ENCODE measurements around the gene GPR108.

Gene GPR108

DNA sequence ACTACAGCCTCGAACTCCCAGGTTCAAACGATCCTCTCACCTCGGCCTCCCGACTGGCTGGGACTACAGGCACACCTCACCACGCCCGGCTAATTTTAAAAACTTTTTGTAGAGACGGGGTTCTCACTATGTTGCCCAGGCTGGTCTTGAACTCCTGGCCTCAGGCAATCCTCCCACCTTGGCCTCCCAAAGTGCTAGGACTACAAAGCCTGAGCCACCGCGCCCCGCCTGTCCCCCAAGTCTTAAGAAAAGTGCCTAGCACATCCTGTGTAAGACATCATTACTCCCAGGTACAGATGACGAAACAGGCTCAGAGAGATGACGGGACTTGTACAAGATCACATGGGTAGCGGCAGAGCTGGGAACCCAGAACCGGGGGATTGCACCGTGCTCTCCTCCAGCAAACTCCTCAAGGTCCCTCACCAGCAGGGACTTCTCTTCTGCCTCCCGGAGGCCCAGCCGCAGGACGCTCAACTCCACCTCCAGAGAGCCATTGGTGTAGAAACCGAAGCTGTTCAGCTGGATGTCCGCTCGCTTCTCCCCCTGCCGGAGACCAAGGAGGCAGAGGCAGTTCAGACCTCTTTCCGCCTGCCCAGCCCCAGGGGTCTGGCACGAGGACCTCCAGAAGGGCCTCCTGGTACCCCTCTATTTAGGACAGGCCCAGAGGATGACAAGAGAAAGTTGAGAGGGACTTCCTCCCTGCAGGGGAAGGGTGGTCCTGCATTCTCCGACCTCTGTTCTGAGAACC lies 1.0 kb downstream of the GPR108 start:
- peak; percentile 42 for DNase-seq

GRCh38 chr19:6735181-6735911 lies 2.0 kb downstream of the GPR108 start:
- no peak for DNase-seq

GRCh38 chr19:6734096-6734696 lies 3.2 kb downstream of the GPR108 start:
- DNase-seq = no peak

- no peak for DNase-seq
These were observed 3.9 kb downstream of the GPR108 start for GRCh38 chr19:6733338-6734095.

GRCh38 chr19:6732803-6733337 lies 4.5 kb downstream of the GPR108 start:
- DNase-seq = no peak

GRCh38 chr19:6731822-6732221 lies 5.6 kb downstream of the GPR108 start:
- DNase-seq = no peak

DNA sequence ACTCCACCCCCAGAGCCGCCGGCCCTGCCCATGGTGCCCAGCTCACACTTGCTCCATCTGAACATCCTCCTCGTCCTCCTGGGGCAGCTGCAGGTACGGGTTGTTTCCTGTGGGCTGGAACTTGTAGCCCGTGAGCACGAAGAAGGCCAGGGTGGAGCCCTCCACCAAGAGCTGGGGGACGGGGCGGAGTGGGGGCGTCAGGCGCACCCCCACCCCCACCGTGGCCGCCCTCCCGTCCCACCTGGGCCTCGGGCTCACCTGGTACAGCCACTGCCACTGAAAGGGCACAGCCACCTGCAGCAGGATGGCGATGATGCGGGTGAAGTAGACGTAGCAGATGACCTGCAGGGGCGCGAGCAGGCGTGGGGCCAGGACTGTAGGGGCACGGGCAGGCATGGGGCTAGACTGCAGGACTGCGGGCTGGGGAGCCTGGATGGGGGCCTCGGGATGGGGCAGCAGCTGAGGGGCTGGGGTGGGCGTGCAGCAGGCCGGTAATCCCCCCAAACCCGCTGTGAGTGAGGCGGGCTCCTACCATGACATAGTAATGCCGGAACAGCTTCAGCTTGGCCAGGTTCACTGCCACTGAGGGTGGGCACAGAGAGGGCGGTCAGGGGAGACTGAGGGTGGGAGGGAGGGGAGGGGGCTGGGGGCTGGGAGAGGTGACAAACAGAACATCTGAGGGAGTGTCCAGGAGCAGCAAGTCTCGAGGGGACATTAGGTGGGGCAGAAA lies 6.3 kb downstream of the GPR108 start:
- DNase-seq = no peak

- no peak for DNase-seq
These were observed 7.1 kb downstream of the GPR108 start for GRCh38 chr19:6730153-6730804.

GRCh38 chr19:6729573-6730152 lies 7.7 kb downstream of the GPR108 start:
- DNase-seq = no peak

- DNase-seq = no peak
These were observed 9.0 kb downstream of the GPR108 start for GRCh38 chr19:6728346-6728745.

DNA sequence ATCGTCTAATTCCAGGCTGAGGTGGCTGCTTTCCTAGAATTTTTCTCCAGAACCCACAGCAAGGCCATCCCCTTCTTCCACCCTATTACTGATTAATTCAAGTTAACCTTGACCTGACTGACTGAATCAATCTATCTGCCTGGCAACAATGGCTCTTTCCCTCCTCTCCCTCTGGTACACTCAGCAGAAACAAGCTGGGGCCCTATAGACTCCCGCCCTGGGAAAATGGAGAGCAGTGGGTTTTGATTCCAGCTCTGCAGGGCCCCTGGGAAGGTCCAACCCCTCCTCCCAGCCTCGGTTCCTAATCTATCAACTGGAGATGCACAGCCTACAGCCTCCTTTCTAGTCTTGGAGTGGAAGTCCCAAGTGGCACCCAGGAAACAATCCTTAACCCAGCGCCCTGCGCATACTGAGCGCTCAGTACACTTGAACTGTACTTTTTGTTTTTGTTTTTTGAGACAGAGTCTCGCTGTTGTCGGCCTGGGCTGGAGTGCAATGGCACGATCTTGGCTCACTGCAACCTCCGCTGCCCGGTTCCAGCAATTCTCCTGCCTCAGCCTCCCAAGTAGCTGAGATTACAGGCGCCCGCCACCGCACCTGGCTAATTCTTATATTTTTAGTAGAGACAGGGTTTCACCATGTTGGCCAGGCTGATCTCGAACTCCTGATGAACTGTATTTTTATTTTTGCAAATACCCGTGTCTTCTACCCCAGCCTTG lies 11.7 kb downstream of the GPR108 start:
- DNase-seq = no peak

GRCh38 chr19:6724631-6725492 lies 12.5 kb downstream of the GPR108 start:
- DNase-seq = no peak

GRCh38 chr19:6723738-6724137 lies 13.6 kb downstream of the GPR108 start:
- no peak for DNase-seq

DNA sequence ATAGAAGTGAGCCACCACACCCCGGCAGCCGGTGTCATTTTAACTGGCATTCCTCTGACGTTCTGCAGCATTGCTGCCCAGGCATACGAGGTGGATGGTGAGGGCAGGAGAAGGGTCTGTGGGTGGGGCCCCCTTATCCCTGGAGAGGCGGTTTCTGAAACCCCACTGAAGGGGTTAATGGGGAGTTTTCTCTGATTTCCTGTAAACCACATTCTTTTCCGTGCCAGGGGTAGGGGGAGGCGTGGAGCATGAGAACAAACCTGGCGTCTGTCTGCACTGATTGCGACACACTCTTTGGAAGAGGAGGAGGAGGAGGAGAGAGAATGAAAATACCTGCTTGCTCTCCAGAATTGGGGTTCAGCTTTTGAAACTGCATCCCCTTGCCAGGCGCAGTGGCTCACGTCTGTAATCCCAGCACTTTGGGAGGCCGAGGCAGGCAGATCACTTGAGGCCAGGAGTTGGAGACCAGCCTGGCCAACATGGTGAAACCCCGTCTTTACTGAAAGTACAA lies 14.2 kb downstream of the GPR108 start:
- no peak for DNase-seq

DNA sequence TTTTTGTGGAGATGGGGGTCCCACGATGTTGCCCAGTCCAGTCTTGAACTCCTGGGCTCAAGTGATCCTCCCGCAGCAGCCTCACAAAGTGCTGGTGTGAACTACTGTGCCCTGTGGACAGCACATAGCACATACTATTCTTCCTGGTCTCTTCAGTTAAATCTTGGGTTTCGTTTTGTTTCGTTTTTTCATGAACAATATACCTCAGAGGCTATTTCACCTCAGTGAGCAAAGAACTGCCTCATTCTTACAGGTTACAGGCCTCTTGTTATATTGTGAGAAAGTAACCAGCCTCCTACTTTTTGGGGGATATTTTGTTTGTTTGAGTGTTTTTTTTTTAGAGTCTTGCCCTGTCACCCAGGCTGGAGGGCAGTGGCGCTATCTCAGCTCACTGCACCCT lies 15.6 kb downstream of the GPR108 start:
- DNase-seq = no peak

DNA sequence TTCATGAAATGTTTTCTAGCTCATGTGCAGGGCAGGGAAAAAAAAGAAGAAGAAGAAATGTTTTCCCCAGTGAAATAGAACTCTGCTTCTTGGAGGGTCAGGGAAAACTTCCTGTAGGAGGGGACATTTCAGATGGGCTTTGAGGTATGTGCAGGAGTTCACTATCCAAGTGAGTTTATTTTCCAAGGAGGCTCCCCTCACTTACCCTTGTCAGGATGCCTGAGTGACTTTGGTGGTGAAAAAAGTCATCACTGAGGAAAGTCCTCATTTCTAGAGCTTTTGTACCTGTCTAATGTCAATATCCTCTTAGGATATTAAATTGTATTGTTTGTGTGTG lies 16.3 kb downstream of the GPR108 start:
- no peak for DNase-seq

- no peak for DNase-seq
These were observed 16.8 kb downstream of the GPR108 start, which contains the start of gene C3 for GRCh38 chr19:6720369-6721137. C3 (minus strand) TSS chr19:6720650; CDS start chr19:6720589, 61 bp downstream.

DNA sequence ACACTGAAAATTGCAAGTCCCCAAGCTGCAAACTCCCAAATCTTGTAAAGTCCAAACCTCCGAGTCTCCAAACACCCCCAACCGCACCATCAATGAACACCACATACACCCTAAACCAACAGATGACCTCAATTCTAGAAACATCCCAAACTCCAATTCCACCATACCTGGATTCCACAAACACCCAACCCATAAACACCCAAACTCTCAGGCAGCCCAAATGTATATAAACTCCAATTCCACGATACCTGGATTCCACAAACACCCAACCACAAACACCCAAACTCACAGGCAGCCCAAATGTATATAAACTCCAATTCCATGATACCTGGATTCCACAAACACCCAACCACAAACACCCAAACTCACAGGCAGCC lies 17.4 kb downstream of the GPR108 start:
- DNase-seq = no peak

- no peak for DNase-seq
These were observed 17.9 kb downstream of the GPR108 start for GRCh38 chr19:6719540-6719861.

Data from activated CD4-positive, alpha-beta T cell treated with anti-CD3 and anti-CD28 coated beads for 1 hour (primary cell).